Mesendoderm (in vitro differentiated cells): ENCODE data around the gene DLG5.

Source experiments
- DNase-seq: peaks from one replicate; pipeline ENCODE4 v3.0.0; 2013
- H2AK5ac ChIP-seq: 2 replicates; pipeline ENCODE4 v1.6.1; 2013; ENCODE audit warnings: low read length, inconsistent platforms
- H2BK120ac ChIP-seq: 2 replicates; pipeline ENCODE4 v1.6.1; 2013; ENCODE audit warnings: low read depth, mild to moderate bottlenecking, low read length, moderate library complexity, mixed read lengths
- H2BK15ac ChIP-seq: replicated peaks from 2 replicates; pipeline ENCODE4 v1.6.1; 2013; ENCODE audit warnings: low read depth, mild to moderate bottlenecking, moderate library complexity
- H2BK5ac ChIP-seq: 2 replicates; pipeline ENCODE4 v1.6.1; 2013; ENCODE audit warnings: low read length, inconsistent platforms
- H3K18ac ChIP-seq: 2 replicates; pipeline ENCODE4 v1.6.1; 2013; ENCODE audit warnings: mild to moderate bottlenecking, low read length, mixed read lengths
- H3K23ac ChIP-seq: one replicate; pipeline ENCODE4 v1.6.1; 2013; ENCODE audit warnings: low read length
- H3K27ac ChIP-seq: 2 replicates; pipeline ENCODE4 v1.5.1; 2013; ENCODE audit warnings: low read depth, mild to moderate bottlenecking, inconsistent platforms, low read length, moderate library complexity
- H3K27me3 ChIP-seq: 2 replicates; pipeline ENCODE4 v1.6.1; 2013; ENCODE audit warnings: low read length, control low read depth, mild to moderate bottlenecking, inconsistent platforms; ENCODE audit not compliant: insufficient read depth, poor library complexity
- H3K36me3 ChIP-seq: 2 replicates; pipeline ENCODE4 v1.6.1; 2013; ENCODE audit warnings: low read length, inconsistent platforms; ENCODE audit not compliant: control insufficient read depth, insufficient read depth
- H3K4ac ChIP-seq: one replicate; pipeline ENCODE4 v1.6.1; 2013; ENCODE audit warnings: low read depth, mild to moderate bottlenecking, low read length, moderate library complexity
- H3K4me1 ChIP-seq: 2 replicates; pipeline ENCODE4 v1.6.1; 2013; ENCODE audit warnings: low read depth, low read length, inconsistent platforms; ENCODE audit not compliant: control insufficient read depth
- H3K4me2 ChIP-seq: 2 replicates; pipeline ENCODE4 v1.6.1; 2013; ENCODE audit warnings: low read length
- H3K4me3 ChIP-seq: 2 replicates; pipeline ENCODE4 v1.5.1; 2013; ENCODE audit warnings: mild to moderate bottlenecking, low read length
- H3K56ac ChIP-seq: one replicate; pipeline ENCODE4 v1.6.1; 2013; ENCODE audit warnings: low read length
- H3K79me1 ChIP-seq: 2 replicates; pipeline ENCODE4 v1.6.1; 2013; ENCODE audit warnings: low read length, inconsistent platforms
- H3K79me2 ChIP-seq: 2 replicates; pipeline ENCODE4 v1.6.1; 2013; ENCODE audit warnings: mild to moderate bottlenecking, low read length; ENCODE audit not compliant: control insufficient read depth, insufficient read depth
- H3K9ac ChIP-seq: 2 replicates; pipeline ENCODE4 v1.6.1; 2013; ENCODE audit warnings: low read length, inconsistent platforms
- H4K5ac ChIP-seq: one replicate; pipeline ENCODE4 v1.6.1; 2013; ENCODE audit warnings: low read length
- H4K8ac ChIP-seq: one replicate; pipeline ENCODE4 v1.6.1; 2013; ENCODE audit warnings: low read depth, mild to moderate bottlenecking, control low read depth, low read length, moderate library complexity
- WGBS: extraction: QIAGEN DNeasy Blood & Tissue Kit; methylation state at CpG from one replicate; pipeline ENCODE4 v1.1.7; 2013; ENCODE audit warnings: low lambda C conversion rate, missing lambda C conversion rate; ENCODE audit not compliant: insufficient coverage; ENCODE audit errors: extremely low coverage; 5-methylcytosine and 5-hydroxymethylcytosine counted together

Gene DLG5

DNA sequence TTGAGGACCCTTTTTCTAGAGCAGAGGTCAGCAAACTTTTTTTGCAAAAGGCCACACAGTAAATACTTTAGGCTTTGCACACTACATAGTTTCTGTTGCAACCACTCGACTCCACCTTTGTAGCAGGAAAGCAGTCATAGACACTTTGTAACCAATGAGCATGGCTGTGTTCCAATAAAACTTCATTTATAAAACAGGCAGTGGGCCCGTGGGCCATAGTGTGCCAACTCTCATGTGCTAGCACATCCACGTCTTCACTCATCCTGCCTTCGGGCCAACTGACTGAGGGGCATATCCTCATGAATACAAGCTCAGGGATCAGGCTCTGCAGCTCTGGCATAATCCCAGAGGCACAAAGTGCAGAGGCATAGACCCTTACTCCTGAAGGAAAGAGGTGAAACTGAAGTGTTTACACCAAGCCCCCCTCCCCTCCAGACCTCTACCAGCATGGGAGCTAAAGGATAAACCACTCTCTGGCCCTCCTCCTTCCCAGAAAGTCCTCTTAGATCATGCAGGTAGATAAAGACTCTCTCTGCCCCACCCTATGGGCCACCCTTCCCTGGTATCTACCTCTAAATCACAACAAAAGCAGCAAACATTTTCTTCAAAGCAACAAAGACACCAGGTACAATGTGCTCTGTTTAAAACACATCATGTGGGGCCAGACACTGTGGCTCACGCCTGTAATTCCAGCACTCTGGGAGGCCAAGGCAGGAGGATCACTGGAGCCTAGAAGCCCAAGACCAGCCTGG, 71.0 kb downstream of the DLG5 start:
- DNase-seq, result no peak
- H3K56ac ChIP-seq, result peak overlapping the region; percentile 10
- H2BK15ac ChIP-seq, result no peak overlapping the region
- H3K27ac ChIP-seq, result no peak overlapping the region
- H3K36me3 ChIP-seq, result peaks cover 7% of the 10 kb centered on the region
- peaks cover 8% of the 10 kb centered on the region for H3K4me1 ChIP-seq
- no CpG with 5 or more reads among the region's 5 CpGs for WGBS
- H3K23ac ChIP-seq, result no peak overlapping the region
- H3K4me3 ChIP-seq, result no peak overlapping the region
- no peak overlapping the region for H4K5ac ChIP-seq
- peak overlapping the region; percentile 21 for H3K9ac ChIP-seq
- peaks cover 31% of the 10 kb centered on the region for H3K79me1 ChIP-seq
- H2BK120ac ChIP-seq, result no peak overlapping the region
- no peak overlapping the region for H3K18ac ChIP-seq
- H4K8ac ChIP-seq, result no peak overlapping the region
- no peak overlapping the region for H2AK5ac ChIP-seq
- no peak overlapping the region for H3K4me2 ChIP-seq
- no peaks in the 10 kb centered on the region for H3K27me3 ChIP-seq
- peak overlapping the region; percentile 65 for H2BK5ac ChIP-seq
- no peak overlapping the region for H3K4ac ChIP-seq
- peaks cover 24% of the 10 kb centered on the region for H3K79me2 ChIP-seq

DNA sequence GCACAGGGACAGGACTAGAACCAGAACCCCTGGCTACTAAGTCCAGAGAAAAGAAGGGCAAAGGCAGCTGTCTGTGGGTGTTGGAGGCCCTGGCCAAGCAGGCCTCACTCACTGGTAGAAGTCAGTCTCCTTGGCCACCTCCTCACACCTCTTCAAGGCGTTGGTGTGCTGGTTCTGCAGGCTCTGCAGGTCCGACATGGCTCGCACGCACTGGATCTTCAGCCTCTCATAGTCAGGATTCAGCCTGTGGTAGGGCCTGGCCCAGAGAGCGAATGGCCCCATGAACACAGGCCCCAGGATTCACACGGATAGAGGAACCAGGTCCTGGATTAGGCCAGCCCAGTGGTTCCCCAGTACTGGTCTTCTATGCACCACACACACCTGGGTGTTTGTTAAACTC, 72.4 kb downstream of the DLG5 start:
- Histone ChIP-seq H3K27ac (no peak overlapping the region), H3K9ac (no peak overlapping the region), H2BK15ac (no peak overlapping the region), H2BK120ac (no peak overlapping the region), H2BK5ac (no peak overlapping the region), H3K36me3 (peaks cover 7% of the 10 kb centered on the region), H4K5ac (no peak overlapping the region), H4K8ac (no peak overlapping the region), H3K18ac (no peak overlapping the region), H3K79me2 (peaks cover 28% of the 10 kb centered on the region), H3K27me3 (no peaks in the 10 kb centered on the region), H3K4me1 (peaks cover 8% of the 10 kb centered on the region), H3K4me3 (no peak overlapping the region), H3K56ac (no peak overlapping the region), H3K79me1 (peaks cover 31% of the 10 kb centered on the region), H3K4me2 (no peak overlapping the region), H3K23ac (no peak overlapping the region), H2AK5ac (no peak overlapping the region), H3K4ac (no peak overlapping the region)
- no CpG with 5 or more reads among the region's 6 CpGs for WGBS
- no peak for DNase-seq

DNA sequence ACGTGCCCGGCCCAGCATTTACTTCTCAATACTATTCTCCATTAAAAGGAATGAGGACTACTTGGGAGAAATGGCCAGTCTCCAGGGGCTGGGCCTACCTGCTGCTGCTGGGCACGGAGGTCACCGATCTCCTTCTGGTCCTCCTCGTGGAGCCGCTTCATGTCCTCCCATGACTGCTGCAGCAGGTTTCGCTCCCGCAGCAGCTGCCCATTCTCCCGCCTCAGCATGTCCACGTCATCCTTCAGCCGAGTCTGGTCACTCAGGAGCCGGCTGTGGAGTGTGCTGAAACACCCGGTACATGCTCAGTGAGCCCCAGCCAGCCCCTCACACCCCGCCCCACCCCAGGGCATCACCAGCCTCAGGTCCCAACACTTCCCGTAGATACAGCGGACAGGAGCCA, 73.3 kb downstream of the DLG5 start:
- Histone ChIP-seq H3K27me3 (no peaks in the 10 kb centered on the region), H2BK5ac (no peak overlapping the region), H4K5ac (no peak overlapping the region), H3K23ac (no peak overlapping the region), H3K4me2 (no peak overlapping the region), H3K36me3 (peaks cover 7% of the 10 kb centered on the region), H2BK15ac (no peak overlapping the region), H3K9ac (no peak overlapping the region), H3K4me1 (peaks cover 8% of the 10 kb centered on the region), H3K79me2 (peaks cover 28% of the 10 kb centered on the region), H2AK5ac (no peak overlapping the region), H2BK120ac (no peak overlapping the region), H3K56ac (no peak overlapping the region), H3K18ac (no peak overlapping the region), H3K27ac (no peak overlapping the region), H3K4me3 (no peak overlapping the region), H4K8ac (no peak overlapping the region), H3K4ac (no peak overlapping the region), H3K79me1 (peaks cover 31% of the 10 kb centered on the region)
- no CpG with 5 or more reads among the region's 16 CpGs for WGBS
- no peak for DNase-seq

DNA sequence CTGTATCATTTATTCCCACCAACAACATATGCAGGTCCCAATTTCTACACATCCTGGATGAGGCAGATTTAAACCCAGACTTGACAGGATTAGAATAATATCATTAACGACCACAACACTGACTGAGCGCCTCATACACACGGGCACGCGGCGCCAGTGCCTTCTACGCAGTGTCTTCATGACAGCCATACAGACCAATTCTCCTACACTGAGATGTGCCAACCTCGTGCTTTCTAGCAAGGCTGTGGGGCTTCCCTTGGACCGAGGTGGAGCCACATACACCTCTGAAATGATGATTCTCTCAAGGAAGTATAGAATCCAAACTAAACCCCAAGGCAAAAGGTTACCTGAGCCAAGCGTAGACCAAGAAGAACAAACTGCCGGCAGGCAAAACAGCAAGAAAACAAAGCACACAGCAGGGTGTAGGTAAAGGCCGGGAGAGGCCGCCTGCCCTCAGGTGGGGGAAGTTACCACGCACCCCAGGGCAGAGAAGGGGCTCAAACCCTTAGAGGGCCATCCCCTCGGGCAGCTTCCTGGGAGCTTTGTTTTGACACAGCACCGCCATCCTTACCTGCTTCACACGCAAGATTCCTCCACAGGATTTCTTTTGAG, 75.8 kb downstream of the DLG5 start:
- Histone ChIP-seq H2AK5ac (no peak overlapping the region), H3K36me3 (peaks cover 7% of the 10 kb centered on the region), H3K27ac (no peak overlapping the region), H3K56ac (no peak overlapping the region), H4K5ac (no peak overlapping the region), H3K4me1 (peaks cover 6% of the 10 kb centered on the region), H3K18ac (no peak overlapping the region), H3K79me2 (peaks cover 14% of the 10 kb centered on the region), H2BK120ac (no peak overlapping the region), H3K4me2 (no peak overlapping the region), H3K27me3 (no peaks in the 10 kb centered on the region), H3K4ac (no peak overlapping the region), H2BK15ac (no peak overlapping the region), H3K4me3 (no peak overlapping the region), H3K9ac (no peak overlapping the region), H4K8ac (no peak overlapping the region), H3K23ac (no peak overlapping the region), H2BK5ac (no peak overlapping the region), H3K79me1 (peaks cover 23% of the 10 kb centered on the region)
- no peak for DNase-seq
- WGBS, result no CpG with 5 or more reads among the region's 17 CpGs

DNA sequence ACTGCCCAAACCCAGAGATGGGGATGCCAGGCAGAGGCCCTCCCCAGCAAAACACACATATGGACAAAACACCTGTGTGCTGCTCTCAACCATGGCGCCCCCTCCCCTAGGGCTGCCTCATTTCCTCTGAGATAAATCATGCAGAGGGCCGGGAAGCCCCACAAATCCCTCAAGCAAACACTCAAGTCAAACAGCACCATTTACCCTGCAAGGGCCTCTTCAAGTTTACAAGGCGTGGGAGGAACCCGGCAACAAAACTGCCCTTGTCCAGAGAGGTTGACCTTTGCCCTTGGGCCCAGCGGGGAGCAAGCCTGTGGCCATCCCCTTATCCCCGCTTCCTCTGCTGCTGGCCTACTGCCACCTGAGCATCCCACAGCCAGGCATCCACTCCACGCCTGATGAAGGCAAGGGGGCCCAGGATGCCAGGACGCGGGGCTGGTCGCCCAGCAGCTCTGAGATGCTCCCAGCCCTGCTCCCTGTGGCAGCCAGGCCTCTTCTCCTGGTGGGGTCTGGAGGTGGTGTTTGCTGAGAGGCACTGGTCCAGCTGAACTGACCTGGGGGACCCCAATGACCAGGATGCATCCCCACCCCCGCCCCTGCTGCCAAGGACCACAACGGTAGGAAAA, 77.4 kb downstream of the DLG5 start:
- H3K4me3 ChIP-seq, result no peak overlapping the region
- H3K4me2 ChIP-seq, result no peak overlapping the region
- peaks cover 18% of the 10 kb centered on the region for H3K79me1 ChIP-seq
- H3K18ac ChIP-seq, result no peak overlapping the region
- peaks cover 7% of the 10 kb centered on the region for H3K36me3 ChIP-seq
- H2AK5ac ChIP-seq, result no peak overlapping the region
- no peaks in the 10 kb centered on the region for H3K27me3 ChIP-seq
- no peak overlapping the region for H2BK5ac ChIP-seq
- H3K27ac ChIP-seq, result no peak overlapping the region
- no peak overlapping the region for H4K8ac ChIP-seq
- no peak overlapping the region for H3K56ac ChIP-seq
- peaks cover 13% of the 10 kb centered on the region for H3K79me2 ChIP-seq
- no peak for DNase-seq
- no peak overlapping the region for H3K4ac ChIP-seq
- no peak overlapping the region for H3K9ac ChIP-seq
- no peak overlapping the region for H2BK120ac ChIP-seq
- no peak overlapping the region for H4K5ac ChIP-seq
- no peak overlapping the region for H3K23ac ChIP-seq
- H3K4me1 ChIP-seq, result peaks cover 2% of the 10 kb centered on the region
- WGBS, result no CpG with 5 or more reads among the region's 12 CpGs
- H2BK15ac ChIP-seq, result no peak overlapping the region
